Uterus (tissue), 4 donors: ENCODE data around the gene LRRC71. TPM values are rescaled to one million over a fixed set of nuclear protein-coding genes. Genes with fewer than 3 reads are reported as not detected.

Experiments used
- DNase-seq, 2 donors: peaks; one replicate each; pipeline ENCODE4 v3.0.0-alpha.2; 2019 to 2020
- H3K27ac ChIP-seq, 2 donors: fragments of 200-600 bp; sonication (generic); 1 replicate in 1 of 2; 2 replicates in 1 of 2; pipeline ENCODE4 v1.5.1; 2016 to 2018
- H3K27me3 ChIP-seq, 2 donors: fragments of 200-600 bp; sonication (generic); one replicate each; pipeline ENCODE4 v1.5.1; 2018 to 2019; ENCODE audit warnings: control low read depth in 1 of 2
- H3K36me3 ChIP-seq, 2 donors: fragments of 200-600 bp; sonication (generic); one replicate each; pipeline ENCODE4 v1.5.1; 2019; ENCODE audit warnings: control low read depth in 1 of 2
- H3K4me1 ChIP-seq, 2 donors: fragments of 200-600 bp; sonication (generic); one replicate each; pipeline ENCODE4 v1.5.1; 2018 to 2019; ENCODE audit warnings: control low read depth in 1 of 2
- H3K4me3 ChIP-seq, 2 donors: fragments of 200-600 bp; sonication (generic); 1 replicate in 1 of 2; 2 replicates in 1 of 2; pipeline ENCODE4 v1.5.1; 2018 to 2019; ENCODE audit warnings: mild to moderate bottlenecking in 1 of 2
- H3K9me3 ChIP-seq, 2 donors: fragments of 200-600 bp; sonication (generic); one replicate each; pipeline ENCODE4 v1.5.1; 2019; ENCODE audit warnings: control low read depth in 1 of 2
- CTCF ChIP-seq, 4 experiments: fragments of 200-600 bp in 2 of 4; fragments of 450-650 bp in 2 of 4; sonication (generic) in 2 of 4; IDR thresholded peaks; one replicate each; pipeline ENCODE4 v1.5.1; 2016 to 2019; ENCODE audit warnings: antibody characterized with exemption in 4 of 4, mild to moderate bottlenecking in 2 of 4, moderate library complexity in 1 of 4
- POLR2A ChIP-seq, 2 donors: fragments of 450-650 bp; IDR thresholded peaks; one replicate each; pipeline ENCODE4 v1.6.1; 2016; ENCODE audit warnings: antibody characterized with exemption in 2 of 2, mild to moderate bottlenecking in 1 of 2, moderate library complexity in 1 of 2
- intact Hi-C: fragments of 100-400 bp; cut with DNase I; formaldehyde crosslinking; loops from one replicate; pipeline ENCODE4 v1.15.1; 2023; ENCODE audit warnings: low total_unique reads
- total RNA-seq, 4 donors: library from RNA; depleted of rRNA in 3 of 4; stranded (reverse); fragments of >200 nt in 3 of 4; gene quantifications; one replicate each; pipeline versions ENCODE4 v1.1.0 to v1.2.4, GENCODE V29; 2014 to 2023
- donor health status: DM: yes; HTN: yes; CAD: no.

LRRC71 gene
- total RNA-seq, 4 donors from 2014 or later: 0.48 to 3.8 (median 0.91) TPM; not detected in 1

GRCh38 chr1:156900896-156901589 lies 19.4 kb upstream of the LRRC71 start:
- intact Hi-C loops: no loop called here
- H3K4me3 ChIP-seq: no peak overlapping the region
- DNase-seq: no peak
- H3K27ac ChIP-seq: peak overlapping the region; percentile 42 to 64
- no peaks in the 10 kb centered on the region for H3K27me3 ChIP-seq
- no peaks in the 10 kb centered on the region for H3K36me3 ChIP-seq
- TF ChIP-seq POLR2A (IDR thresholded peaks at IDR 0.05): no peak
- H3K4me1 ChIP-seq: peaks cover 0 to 11% of the 10 kb centered on the region in 2 donors
- no peaks in the 10 kb centered on the region for H3K9me3 ChIP-seq

- intact Hi-C loops: no loop called here
- H3K9me3 ChIP-seq: no peaks in the 10 kb centered on the region
- H3K27me3 ChIP-seq: no peaks in the 10 kb centered on the region
- H3K36me3 ChIP-seq: no peaks in the 10 kb centered on the region
- peak overlapping the region; percentile 42 to 64 for H3K27ac ChIP-seq
- DNase-seq: no peak
- no peak overlapping the region for H3K4me3 ChIP-seq
- H3K4me1 ChIP-seq: peaks cover 0 to 9% of the 10 kb centered on the region in 2 donors
- no peak for TF ChIP-seq CTCF (IDR thresholded peaks at IDR 0.05)
- no peak for TF ChIP-seq POLR2A (IDR thresholded peaks at IDR 0.05)
Observed at GRCh38 chr1:156901590-156901900, 18.9 kb upstream of the LRRC71 start.

GRCh38 chr1:156901966-156902915 lies 18.2 kb upstream of the LRRC71 start:
- Histone ChIP-seq H3K9me3 (no peaks in the 10 kb centered on the region), H3K36me3 (no peaks in the 10 kb centered on the region), H3K27ac (peak overlapping the region; percentile 42 to 64), H3K4me1 (peaks cover 0 to 5% of the 10 kb centered on the region in 2 donors), H3K4me3 (no peak overlapping the region), H3K27me3 (no peaks in the 10 kb centered on the region)
- intact Hi-C loops: no loop called here
- no peak for DNase-seq
- no peak for TF ChIP-seq CTCF (IDR thresholded peaks at IDR 0.05)
- TF ChIP-seq POLR2A (IDR thresholded peaks at IDR 0.05): no peak

- intact Hi-C loops: no loop called here
- TF ChIP-seq CTCF (IDR thresholded peaks at IDR 0.05) (no peak), POLR2A (IDR thresholded peaks at IDR 0.05) (no peak)
- no peak for DNase-seq
- Histone ChIP-seq H3K4me1 (peaks cover 0 to 5% of the 10 kb centered on the region in 2 donors), H3K4me3 (no peak overlapping the region), H3K27me3 (no peaks in the 10 kb centered on the region), H3K27ac (peak overlapping the region in 1 of 2 donors; percentile 64), H3K9me3 (no peaks in the 10 kb centered on the region), H3K36me3 (no peaks in the 10 kb centered on the region)
Observed at GRCh38 chr1:156903328-156904091, 16.9 kb upstream of the LRRC71 start.

- TF ChIP-seq POLR2A (IDR thresholded peaks at IDR 0.05) (no peak), CTCF (IDR thresholded peaks at IDR 0.05) (no peak)
- peaks cover 0 to 3% of the 10 kb centered on the region in 2 donors for H3K4me1 ChIP-seq
- H3K27ac ChIP-seq: peak overlapping the region in 1 of 2 donors; percentile 64
- no peaks in the 10 kb centered on the region for H3K36me3 ChIP-seq
- no peaks in the 10 kb centered on the region for H3K9me3 ChIP-seq
- H3K4me3 ChIP-seq: no peak overlapping the region
- no peaks in the 10 kb centered on the region for H3K27me3 ChIP-seq
- DNase-seq: no peak
- intact Hi-C loops: no loop called here
Observed at GRCh38 chr1:156904187-156904959, 16.1 kb upstream of the LRRC71 start.
